NCI-H2196 treated with DMSO at 0.1 percent for 48 hours (cell line): ENCODE data around the gene CACNA1F.
A peak's percentile ranks its signal among the peaks of the same experiment; 100 is the strongest.

Experiments
- DNase-seq: peaks from one replicate; lab custom pipeline; 2025; ENCODE audit not compliant: unreplicated experiment; lab: John Stamatoyannopoulos, UW

CACNA1F gene

GRCh38 chrX:49233176-49233575 lies at the start of gene CACNA1F:
Gene CACNA1F (minus strand): TSS chrX:49233340. CDS start chrX:49233309, 31 bp downstream.
- DNase-seq: no peak

DNA sequence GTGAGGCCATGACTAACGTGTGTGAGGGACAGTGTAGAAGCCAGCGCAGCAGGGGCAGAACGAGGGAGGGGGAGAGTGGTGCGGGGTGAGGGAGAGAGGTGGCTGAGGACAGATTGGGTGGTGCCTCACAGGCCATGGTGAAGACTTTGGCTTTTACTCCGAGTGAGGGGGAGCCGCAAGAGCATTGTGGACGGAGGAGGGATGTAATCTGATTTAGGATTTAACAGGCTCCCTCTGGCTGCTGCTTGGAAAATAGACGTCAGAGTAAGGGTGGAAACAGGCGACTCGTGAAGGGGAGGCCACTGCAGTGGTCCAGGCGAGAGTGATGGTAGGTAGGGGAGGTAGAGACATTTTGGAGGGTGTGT lies 49.5 kb upstream of the CACNA1F start:
- DNase-seq: no peak

- DNase-seq: no peak
These were observed 44.9 kb upstream of the CACNA1F start for GRCh38 chrX:49278081-49278480.

GRCh38 chrX:49277535-49277830 lies 44.3 kb upstream of the CACNA1F start:
- DNase-seq: no peak

- DNase-seq: no peak
These were observed 43.8 kb upstream of the CACNA1F start for GRCh38 chrX:49276671-49277534.

- no peak for DNase-seq
These were observed 43.1 kb upstream of the CACNA1F start for GRCh38 chrX:49276207-49276606.

GRCh38 chrX:49273181-49273727 lies 40.1 kb upstream of the CACNA1F start:
- no peak for DNase-seq

DNA sequence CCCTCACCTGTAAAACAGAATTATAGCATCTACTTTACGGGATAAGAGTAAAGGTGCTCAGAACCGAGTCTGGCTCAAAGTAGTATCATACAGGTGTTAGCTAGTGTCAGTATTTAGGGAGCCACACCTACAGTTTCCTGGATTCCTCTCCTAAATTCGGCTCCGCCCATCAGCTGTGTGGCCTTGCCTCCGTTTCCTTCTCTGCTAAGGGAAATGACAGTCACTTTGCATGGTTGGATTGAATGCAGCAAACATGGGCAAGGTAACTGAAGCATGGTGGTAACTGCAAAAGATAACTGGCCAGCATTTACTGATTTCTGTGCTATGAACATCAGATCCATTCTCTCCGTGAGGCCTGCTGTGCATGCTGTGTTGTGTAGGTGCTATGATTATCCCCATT lies 39.3 kb upstream of the CACNA1F start:
- no peak for DNase-seq

GRCh38 chrX:49271341-49271740 lies 38.2 kb upstream of the CACNA1F start:
- DNase-seq: no peak

- DNase-seq: no peak
These were observed 37.2 kb upstream of the CACNA1F start for GRCh38 chrX:49270249-49270921.

GRCh38 chrX:49269767-49270248 lies 36.7 kb upstream of the CACNA1F start, which contains the start of gene PPP1R3F:
Gene PPP1R3F (plus strand): TSS chrX:49269793. CDS start chrX:49269870, 77 bp downstream.
- no peak for DNase-seq

DNA sequence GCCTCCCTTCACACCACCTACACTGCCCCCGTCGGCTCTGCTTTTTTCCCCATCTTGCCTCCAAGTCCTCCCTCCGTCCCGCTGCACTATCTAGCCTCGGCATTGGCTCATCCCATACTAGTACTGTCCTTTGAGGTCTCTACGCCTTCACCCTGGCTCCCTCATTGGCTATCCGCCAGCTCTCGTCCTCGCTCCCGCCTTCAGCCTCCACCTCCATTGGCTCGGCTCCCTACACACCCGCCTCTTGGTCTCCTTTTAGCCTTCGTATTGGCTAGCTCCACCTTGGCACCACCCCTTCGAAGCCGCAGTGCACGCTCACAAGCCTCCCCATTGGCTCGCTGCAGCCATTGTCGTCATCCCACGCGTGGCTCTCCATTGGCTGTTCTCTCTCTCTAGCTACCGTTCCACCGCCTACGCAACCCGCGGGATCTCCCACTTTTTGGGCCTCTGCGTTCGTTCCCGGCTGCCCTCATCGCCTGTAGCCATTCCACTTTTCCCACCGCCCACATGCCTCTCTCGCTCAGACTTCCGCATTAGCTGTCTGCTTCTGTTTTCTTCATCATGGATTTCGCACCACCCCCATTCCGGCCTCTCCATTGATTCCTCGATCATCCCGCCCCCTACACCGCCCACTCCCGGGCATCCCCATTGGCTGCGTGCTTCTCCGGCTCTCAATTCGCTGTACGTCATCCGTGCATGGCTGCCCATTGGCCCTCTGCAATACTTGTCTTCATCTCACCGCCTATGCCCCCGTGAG lies 36.0 kb upstream of the CACNA1F start:
- peak; percentile 93 for DNase-seq

DNA sequence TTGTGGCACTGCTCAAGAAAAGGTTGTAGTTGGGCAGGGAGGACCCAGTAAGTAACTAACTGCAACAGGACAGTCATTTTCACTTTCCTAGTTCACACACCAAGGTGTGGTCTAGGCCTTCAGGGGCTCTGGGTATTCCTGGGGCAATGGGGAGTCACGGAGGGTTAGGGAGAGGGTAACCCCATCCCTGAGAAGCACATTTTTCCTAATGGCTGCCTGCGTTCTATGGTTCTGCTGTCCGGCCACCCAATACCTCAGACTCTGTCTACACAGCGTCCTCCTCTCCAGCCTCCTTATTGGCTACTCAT lies 35.5 kb upstream of the CACNA1F start:
- no peak for DNase-seq

DNA sequence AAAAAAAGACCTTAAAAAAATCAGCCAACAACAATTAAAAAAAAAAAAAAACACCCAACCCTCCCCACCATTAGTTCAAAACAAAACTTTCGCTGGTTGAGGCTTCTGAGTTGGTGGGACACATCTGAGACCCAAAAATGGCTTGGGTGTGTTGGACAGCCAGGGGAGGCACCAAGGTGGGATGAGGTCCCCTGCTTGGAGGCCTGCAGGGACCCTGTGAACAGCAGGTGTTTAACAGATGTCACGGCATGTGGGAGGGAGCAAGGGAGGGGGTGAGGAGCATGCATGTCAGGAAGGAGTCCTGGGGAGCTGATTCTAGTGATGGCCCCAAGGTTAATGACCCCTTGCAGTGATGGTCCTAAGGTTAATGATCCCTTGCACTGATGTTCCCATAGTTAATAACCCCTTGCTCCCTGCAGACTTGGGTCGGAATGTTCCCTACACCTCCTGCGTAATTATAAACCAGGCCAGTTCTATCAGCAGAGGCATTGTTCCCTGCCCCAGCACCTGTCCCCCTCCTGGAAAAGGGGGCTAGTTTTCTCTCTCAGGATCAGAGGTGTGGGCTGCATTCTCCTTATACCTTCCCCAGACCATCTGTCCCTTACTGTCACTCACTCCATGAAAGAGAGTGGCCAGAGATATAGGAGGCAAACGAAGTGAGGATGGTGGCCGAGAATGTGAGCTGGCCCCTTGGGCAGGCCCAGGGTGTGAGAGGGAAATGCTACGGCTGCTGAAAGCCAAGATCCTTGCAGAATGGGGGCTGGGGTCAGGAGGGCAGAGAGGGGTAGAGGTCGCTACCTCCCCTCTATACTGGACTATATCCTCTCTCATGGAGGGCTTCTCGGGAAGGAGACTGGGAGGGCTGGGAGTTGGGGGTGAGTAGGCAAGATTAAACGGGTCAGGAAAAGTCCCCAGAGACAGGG lies 33.6 kb upstream of the CACNA1F start:
- no peak for DNase-seq

DNA sequence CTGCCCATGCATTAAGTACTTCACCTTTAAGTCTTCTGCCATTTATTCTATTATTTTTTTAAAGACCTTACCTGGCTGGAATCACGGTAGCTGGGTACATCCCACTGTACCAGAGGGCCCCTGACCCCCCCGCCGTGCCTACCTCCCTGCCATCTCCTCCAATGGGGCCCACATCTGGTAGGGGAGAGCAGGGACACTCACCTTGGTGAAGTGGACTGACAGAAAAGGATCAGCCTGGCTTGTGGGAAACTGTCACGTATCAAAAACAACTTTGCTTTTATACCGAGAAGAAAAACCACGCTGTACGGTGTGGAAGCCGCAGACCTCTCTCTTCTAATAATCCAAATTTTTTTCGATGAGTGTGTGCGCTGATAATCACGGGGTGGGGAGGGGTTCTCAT lies 31.3 kb upstream of the CACNA1F start, which contains the start of gene FOXP3:
TSS of gene FOXP3 (minus strand) at position 251 of the 400 bp plus-strand sequence. CDS start 6,205 bp downstream, outside the sequence.
- no peak for DNase-seq

DNA sequence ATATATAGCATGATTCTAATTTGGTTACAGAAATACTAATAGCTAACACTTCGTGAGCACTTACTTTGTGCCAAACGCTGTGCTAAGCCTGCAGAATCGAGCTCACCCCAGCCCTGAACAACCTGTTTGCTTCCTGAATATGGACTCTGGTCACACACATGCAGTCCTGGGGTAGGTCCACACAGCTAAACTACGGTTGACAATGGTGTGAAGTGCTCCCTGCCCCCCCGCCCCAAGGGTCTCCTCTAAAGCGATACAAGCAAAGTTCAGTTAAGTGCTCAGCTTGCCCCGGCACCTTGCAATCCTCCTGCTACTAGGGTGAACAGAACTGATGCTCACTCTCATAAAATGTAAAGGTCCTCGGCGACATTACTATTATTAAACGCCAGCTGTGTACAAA lies 30.5 kb upstream of the CACNA1F start:
- DNase-seq: no peak

DNA sequence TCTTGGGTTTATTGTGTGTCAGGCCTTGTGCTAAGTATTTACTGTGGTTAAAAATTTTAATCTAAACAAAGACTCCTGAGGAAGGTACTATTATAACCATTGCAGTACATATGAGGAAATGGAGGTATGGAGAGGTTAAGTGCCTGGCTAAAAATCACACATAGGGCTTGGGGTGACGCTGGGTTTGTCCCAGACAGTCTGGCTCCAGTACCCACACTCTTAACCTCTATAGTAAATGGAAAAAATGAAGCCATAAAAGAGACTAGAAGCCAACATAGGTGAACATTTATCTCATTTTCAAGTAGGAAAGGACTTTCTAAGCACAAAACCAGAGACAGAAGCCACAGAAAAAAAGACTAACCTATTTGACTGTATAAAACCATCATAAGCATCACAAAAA lies 29.5 kb upstream of the CACNA1F start:
- no peak for DNase-seq

DNA sequence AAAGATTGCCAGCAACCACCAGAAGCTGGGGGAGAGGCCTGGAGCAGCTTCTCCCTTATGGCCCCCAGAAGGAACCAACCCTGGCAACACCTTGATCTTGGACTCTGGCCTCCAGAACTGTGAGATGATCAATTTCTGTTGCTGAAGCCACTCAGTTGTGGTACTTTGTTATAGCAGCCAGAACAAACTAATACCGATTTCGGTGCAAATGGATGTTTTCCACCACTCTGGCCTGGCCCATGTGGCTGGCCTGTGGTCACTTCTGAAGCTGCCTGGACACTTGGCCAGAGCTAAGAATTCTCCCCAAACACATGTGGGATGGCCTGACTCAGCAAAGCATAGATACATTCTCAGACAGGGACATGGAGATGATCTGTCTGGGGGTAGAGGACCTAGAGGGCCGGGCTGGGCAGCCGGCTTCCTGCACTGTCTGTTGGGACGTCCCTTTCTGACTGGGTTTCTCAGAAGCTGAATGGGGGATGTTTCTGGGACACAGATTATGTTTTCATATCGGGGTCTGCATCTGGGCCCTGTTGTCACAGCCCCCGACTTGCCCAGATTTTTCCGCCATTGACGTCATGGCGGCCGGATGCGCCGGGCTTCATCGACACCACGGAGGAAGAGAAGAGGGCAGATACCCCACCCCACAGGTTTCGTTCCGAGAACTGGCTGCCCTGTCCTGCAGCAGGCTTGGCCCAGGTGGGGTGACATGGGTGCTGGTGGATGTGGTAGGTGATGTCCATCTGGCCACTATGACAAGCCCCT lies 27.3 kb upstream of the CACNA1F start:
- DNase-seq: no peak

GRCh38 chrX:49258749-49259124 lies 25.6 kb upstream of the CACNA1F start:
- DNase-seq: no peak
